Nephron (organoid): ENCODE measurements around the gene DDX20.
A peak's percentile ranks its signal among the peaks of the same experiment; 100 is the strongest.
"Not testable (repeated sequence)": the region's sequence is repeated elsewhere in the genome, so short reads cannot be mapped to it uniquely, and the experiment has no call there.

Experiments used
- H3K27ac Mint-ChIP-seq, 3 experiments: 2 replicates each; pipeline ENCODE4 v1.8.0; 2020; ENCODE audit warnings: mixed read lengths in 3 of 3, mild to moderate bottlenecking in 2 of 3, moderate library complexity in 1 of 3
- H3K27me3 Mint-ChIP-seq: 2 replicates; pipeline ENCODE4 v1.8.0; 2021; ENCODE audit warnings: low read depth, mild to moderate bottlenecking, moderate library complexity, mixed read lengths
- H3K36me3 Mint-ChIP-seq: 2 replicates; pipeline ENCODE4 v1.8.0; 2020; ENCODE audit warnings: low read depth, mixed read lengths
- H3K4me1 Mint-ChIP-seq: 2 replicates; pipeline ENCODE4 v1.8.0; 2020; ENCODE audit warnings: mixed read lengths
- H3K4me3 Mint-ChIP-seq, 3 experiments: 2 replicates each; pipeline ENCODE4 v1.8.0; 2020; ENCODE audit warnings: mild to moderate bottlenecking in 3 of 3, mixed read lengths in 3 of 3, moderate library complexity in 2 of 3
- H3K9me3 Mint-ChIP-seq: 2 replicates; pipeline ENCODE4 v1.8.0; 2020; ENCODE audit warnings: mixed read lengths
- CTCF ChIP-seq, 3 experiments: fragments of 200-600 bp; sonication (generic); IDR thresholded peaks; one replicate each; pipeline ENCODE4 v1.5.0; 2021; ENCODE audit warnings: antibody characterized with exemption in 3 of 3; ENCODE audit not compliant: unreplicated experiment in 3 of 3

The DDX20 gene

GRCh38 chr1:111737216-111738132 is 18.2 kb upstream of the DDX20 start:
- no peaks in the 10 kb centered on the region for H3K9me3 Mint-ChIP-seq
- peaks cover 6% of the 10 kb centered on the region for H3K4me1 Mint-ChIP-seq
- peak overlapping the region in 1 of 3 experiments; percentile 81 for H3K27ac Mint-ChIP-seq
- H3K4me3 Mint-ChIP-seq: peak overlapping the region in 1 of 3 experiments; percentile 77
- H3K36me3 Mint-ChIP-seq: no peaks in the 10 kb centered on the region
- no peak for TF ChIP-seq CTCF (IDR thresholded peaks at IDR 0.05; ENCODE audit: unreplicated experiment in 3 of 3)
- peaks cover 33% of the 10 kb centered on the region for H3K27me3 Mint-ChIP-seq

DNA sequence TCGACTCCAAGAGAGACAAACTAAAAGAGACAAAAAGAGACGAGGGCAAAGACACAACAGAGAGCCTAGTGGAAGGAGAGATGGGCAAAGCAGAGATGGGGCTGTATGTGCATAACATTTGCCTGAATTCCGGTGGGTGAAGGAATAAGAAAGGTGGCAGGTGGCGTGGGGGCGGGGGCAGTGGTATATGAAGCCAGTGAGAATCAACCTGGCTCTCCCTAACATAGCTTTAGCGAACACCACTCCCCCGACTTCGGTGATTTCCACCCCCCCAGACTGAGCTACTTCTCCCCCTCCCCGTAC is 17.6 kb upstream of the DDX20 start:
- peak overlapping the region in 1 of 3 experiments; percentile 77 for H3K4me3 Mint-ChIP-seq

GRCh38 chr1:111738436-111739193 is 17.1 kb upstream of the DDX20 start:
- H3K36me3 Mint-ChIP-seq: no peaks in the 10 kb centered on the region
- peaks cover 30% of the 10 kb centered on the region for H3K27me3 Mint-ChIP-seq
- peak overlapping the region; percentile 77 to 96 (median 92) for H3K4me3 Mint-ChIP-seq
- peaks cover 6% of the 10 kb centered on the region for H3K4me1 Mint-ChIP-seq
- peak overlapping the region; percentile 84 to 90 (median 88) for H3K27ac Mint-ChIP-seq
- TF ChIP-seq CTCF (IDR thresholded peaks at IDR 0.05; ENCODE audit: unreplicated experiment in 3 of 3): no peak
- H3K9me3 Mint-ChIP-seq: no peaks in the 10 kb centered on the region

More for the DNA sequence above, 17.6 kb upstream of the DDX20 start:
- Mint-ChIP-seq H3K4me1 (peaks cover 6% of the 10 kb centered on the region), H3K36me3 (no peaks in the 10 kb centered on the region), H3K9me3 (no peaks in the 10 kb centered on the region), H3K27ac (peak overlapping the region in 1 of 3 experiments; percentile 81), H3K27me3 (peaks cover 30% of the 10 kb centered on the region)
- TF ChIP-seq CTCF (IDR thresholded peaks at IDR 0.05; ENCODE audit: unreplicated experiment in 3 of 3): no peak

DNA sequence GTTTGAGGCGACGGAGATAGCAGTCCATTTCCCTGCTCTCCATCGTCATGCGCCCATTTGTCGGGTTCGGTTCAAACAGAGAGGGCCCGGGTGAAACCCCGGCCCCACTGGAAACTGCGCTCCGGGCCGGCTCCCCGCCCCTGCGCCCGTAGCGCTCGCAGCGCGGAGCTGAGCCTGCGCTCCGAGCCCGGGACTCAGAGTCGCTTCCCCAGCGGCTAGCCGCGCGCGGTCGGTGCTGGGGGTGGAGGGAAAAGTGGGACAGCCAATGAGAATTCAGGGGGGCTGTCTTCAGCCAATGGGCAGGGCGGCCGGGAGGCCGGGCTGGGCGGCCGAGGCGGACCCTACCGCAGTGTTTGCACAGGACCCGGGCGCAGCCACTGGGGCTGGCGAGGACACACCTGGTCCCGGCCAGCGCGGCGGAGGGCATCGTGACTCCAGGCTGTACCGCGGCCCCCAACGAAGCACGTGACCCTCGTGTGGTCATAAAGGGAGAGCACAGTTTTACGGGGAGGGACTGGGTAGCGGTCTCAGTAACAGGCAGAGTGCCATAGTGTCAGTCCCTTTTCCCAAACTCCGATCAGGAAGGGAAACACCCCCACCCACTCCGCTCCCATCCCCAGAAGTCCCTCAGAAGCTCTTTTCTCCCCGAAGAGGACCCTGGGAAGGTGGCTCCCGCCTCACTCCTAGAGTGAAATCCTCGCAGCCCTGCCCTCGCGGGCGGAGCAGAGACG is 16.3 kb upstream of the DDX20 start, which contains the start of gene INKA2:
INKA2 (minus strand) TSS at position 202 of the 731 bp plus-strand sequence; CDS start at position 49, 153 bp downstream.
- Mint-ChIP-seq H3K27ac (peak within 1 kb of the TSS; percentile 84 to 90 (median 88)), H3K4me1 (peaks cover 6% of the 10 kb centered on the region), H3K4me3 (peak within 1 kb of the TSS; percentile 77 to 96 (median 92)), H3K36me3 (no peaks in the 10 kb centered on the region), H3K9me3 (no peaks in the 10 kb centered on the region), H3K27me3 (peaks cover 30% of the 10 kb centered on the region)
- TF ChIP-seq CTCF (IDR thresholded peaks at IDR 0.05; ENCODE audit: unreplicated experiment in 3 of 3): no peak

DNA sequence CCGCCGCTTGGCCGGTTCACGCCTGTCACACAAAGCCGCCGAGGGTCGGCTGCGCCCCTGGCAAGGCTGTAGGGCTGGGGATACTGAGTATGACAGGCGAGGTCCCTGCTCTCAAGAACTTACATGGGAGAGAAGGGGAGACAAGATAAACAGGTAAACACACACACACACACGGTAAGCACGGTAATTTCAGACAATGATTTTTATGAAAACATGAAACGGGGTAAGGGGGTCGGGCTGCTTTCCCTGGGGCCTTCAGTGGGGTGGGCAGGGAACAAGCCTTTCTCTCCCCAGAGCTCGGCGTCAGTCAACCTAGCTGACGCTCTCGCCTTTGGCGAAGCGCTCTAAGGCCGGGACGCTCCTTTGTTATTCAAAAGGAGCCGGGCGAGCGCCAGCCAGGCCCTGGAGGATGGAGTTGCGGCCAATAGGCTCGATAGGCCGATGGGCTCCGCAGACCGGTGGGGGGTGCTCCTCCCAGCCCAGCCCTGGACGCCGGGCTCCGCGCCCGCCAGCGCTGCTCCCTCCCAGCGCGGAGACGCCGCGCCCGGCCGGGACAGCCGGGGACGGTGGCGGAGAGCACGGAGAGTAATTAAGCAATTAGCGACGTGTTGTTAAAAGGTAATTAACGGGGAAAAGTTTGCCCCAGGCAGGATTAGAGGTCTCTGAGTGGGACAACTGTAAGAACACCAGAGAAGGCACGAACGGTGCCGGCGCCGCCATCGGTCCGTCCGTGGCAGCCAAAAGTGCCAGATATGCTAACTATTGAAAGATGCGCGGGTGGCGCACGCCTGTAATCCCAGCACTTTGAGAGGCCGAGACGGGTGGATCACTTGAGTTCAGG is 15.6 kb upstream of the DDX20 start:
- Mint-ChIP-seq H3K9me3 (no peaks in the 10 kb centered on the region), H3K4me3 (peak overlapping the region; percentile 77 to 96 (median 92)), H3K27ac (peak overlapping the region; percentile 66 to 72 (median 71)), H3K36me3 (no peaks in the 10 kb centered on the region), H3K4me1 (peaks cover 6% of the 10 kb centered on the region), H3K27me3 (peaks cover 30% of the 10 kb centered on the region)
- TF ChIP-seq CTCF (IDR thresholded peaks at IDR 0.05; ENCODE audit: unreplicated experiment in 3 of 3): no peak

DNA sequence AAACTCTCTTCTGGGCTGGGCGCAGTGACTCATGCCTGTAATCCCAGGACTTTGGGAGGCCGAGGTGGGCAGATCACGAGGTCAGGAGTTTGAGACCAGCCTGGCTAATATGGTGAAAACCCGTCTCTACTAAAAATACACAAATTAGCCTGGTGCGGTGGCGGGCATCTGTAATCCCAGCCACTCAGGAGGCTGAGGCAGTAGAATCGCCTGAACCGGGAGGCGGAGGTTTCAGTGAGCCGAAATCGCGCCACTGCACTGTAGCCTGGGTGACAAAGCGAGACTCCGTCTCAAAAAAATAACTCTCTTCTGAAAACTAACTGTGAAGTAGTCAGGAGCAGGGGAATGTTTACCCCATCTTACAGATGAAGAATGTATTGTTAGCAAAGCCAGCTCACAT is 13.4 kb upstream of the DDX20 start:
- H3K27ac Mint-ChIP-seq, H3K9me3 Mint-ChIP-seq, H3K36me3 Mint-ChIP-seq: not testable (repeated sequence)
- Mint-ChIP-seq H3K4me3 (peak overlapping the region in 2 of 3 experiments; percentile 39 to 44), H3K27me3 (peaks cover 30% of the 10 kb centered on the region), H3K4me1 (peaks cover 19% of the 10 kb centered on the region)
